Type B pancreatic cell (in vitro differentiated cells): Measurements from ENCODE around the gene GABRA5. TPM values are rescaled to one million over a fixed set of nuclear protein-coding genes. Genes with fewer than 3 reads are reported as not detected.
A peak's percentile ranks its signal among the peaks of the same experiment; 100 is the strongest.

ENCODE experiments used
- DNase-seq: peaks from one replicate; pipeline ENCODE4 v3.0.0; 2021; ENCODE audit warnings: mixed read lengths; ENCODE audit not compliant: unreplicated experiment; ENCODE audit errors: extremely low spot score
- H3K27ac Mint-ChIP-seq: 2 replicates; pipeline ENCODE4 v1.8.0; 2021; ENCODE audit warnings: mild to moderate bottlenecking, mixed read lengths
- H3K27me3 Mint-ChIP-seq: 2 replicates; pipeline ENCODE4 v1.8.0; 2021; ENCODE audit warnings: mixed read lengths
- H3K36me3 Mint-ChIP-seq: 2 replicates; pipeline ENCODE4 v1.8.0; 2021; ENCODE audit warnings: mixed read lengths
- H3K4me1 Mint-ChIP-seq: one replicate; pipeline ENCODE4 v1.8.0; 2021; ENCODE audit warnings: mixed read lengths; ENCODE audit not compliant: unreplicated experiment
- H3K4me3 Mint-ChIP-seq: 2 replicates; pipeline ENCODE4 v1.8.0; 2021; ENCODE audit warnings: mild to moderate bottlenecking, mixed read lengths
- H3K9me3 Mint-ChIP-seq: 2 replicates; pipeline ENCODE4 v1.8.0; 2021; ENCODE audit warnings: mixed read lengths
- total RNA-seq: library from RNA; stranded (reverse); gene quantifications from 2 replicates; pipeline ENCODE4 v1.2.1, GENCODE V29; 2021; ENCODE audit warnings: low replicate concordance
- TF ChIP-seq, protein P1 (sequence below): fragments of 200-600 bp; sonication (generic); conservative IDR thresholded peaks from 2 replicates; pipeline ENCODE4 v1.5.0; 2021; ENCODE audit warnings: antibody characterized with exemption, mild to moderate bottlenecking

GABRA5 gene
- total RNA-seq, 1 donor from 2014 or later, result 3.1 TPM

DNA sequence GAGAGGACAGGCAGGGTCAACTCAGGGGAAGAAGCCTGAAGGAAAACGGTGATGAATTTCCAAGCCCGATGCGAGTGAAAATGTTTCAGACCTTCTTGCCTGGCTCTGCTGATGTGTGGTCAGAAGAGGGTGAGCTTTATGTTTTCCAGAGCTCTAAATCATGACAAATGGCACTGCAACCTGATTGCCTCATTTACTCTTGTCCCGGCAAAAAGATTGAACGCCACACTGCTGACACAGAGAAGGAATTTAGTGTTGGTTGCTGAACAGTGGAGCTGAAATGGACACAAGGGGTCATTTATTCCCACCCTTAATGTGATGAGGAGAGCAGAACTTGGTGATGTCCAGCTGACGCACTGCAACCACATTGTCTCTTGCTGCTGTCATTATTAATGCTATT, 68.0 kb downstream of the GABRA5 start:
- no peak overlapping the region for H3K4me3 Mint-ChIP-seq
- H3K27ac Mint-ChIP-seq, result no peak overlapping the region
- no peaks in the 10 kb centered on the region for H3K4me1 Mint-ChIP-seq
- no peak for DNase-seq
- H3K27me3 Mint-ChIP-seq, result peaks cover 6% of the 10 kb centered on the region
- H3K36me3 Mint-ChIP-seq, result no peaks in the 10 kb centered on the region
- H3K9me3 Mint-ChIP-seq, result peaks cover 5% of the 10 kb centered on the region
- TF ChIP-seq, protein P1, sequence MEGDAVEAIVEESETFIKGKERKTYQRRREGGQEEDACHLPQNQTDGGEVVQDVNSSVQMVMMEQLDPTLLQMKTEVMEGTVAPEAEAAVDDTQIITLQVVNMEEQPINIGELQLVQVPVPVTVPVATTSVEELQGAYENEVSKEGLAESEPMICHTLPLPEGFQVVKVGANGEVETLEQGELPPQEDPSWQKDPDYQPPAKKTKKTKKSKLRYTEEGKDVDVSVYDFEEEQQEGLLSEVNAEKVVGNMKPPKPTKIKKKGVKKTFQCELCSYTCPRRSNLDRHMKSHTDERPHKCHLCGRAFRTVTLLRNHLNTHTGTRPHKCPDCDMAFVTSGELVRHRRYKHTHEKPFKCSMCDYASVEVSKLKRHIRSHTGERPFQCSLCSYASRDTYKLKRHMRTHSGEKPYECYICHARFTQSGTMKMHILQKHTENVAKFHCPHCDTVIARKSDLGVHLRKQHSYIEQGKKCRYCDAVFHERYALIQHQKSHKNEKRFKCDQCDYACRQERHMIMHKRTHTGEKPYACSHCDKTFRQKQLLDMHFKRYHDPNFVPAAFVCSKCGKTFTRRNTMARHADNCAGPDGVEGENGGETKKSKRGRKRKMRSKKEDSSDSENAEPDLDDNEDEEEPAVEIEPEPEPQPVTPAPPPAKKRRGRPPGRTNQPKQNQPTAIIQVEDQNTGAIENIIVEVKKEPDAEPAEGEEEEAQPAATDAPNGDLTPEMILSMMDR, result no peak

DNA sequence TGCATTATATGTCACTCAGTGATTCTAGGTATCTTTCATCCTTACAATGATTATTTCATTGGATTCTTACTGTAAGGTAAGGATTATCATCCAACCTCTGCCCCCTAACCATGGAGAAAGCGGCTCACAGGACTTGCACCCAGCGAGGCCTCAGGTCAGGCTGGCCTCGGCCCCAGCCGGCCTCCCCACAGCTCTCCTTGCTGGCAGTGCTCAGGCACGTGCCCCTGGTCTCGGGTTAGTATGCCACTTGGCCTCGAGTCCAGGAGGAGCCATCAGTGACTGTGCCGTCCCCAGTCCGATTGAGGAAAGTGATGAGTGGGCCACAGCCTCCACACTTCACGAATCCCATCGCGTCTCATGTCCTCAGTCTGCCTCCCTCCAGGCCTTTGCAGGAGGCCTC, 68.5 kb downstream of the GABRA5 start:
- Mint-ChIP-seq H3K36me3 (no peaks in the 10 kb centered on the region), H3K9me3 (peaks cover 5% of the 10 kb centered on the region), H3K27ac (peak overlapping the region; percentile 15), H3K4me1 (no peaks in the 10 kb centered on the region), H3K4me3 (no peak overlapping the region), H3K27me3 (peaks cover 6% of the 10 kb centered on the region)
- TF ChIP-seq, protein P1, result no peak
- no peak for DNase-seq

GRCh38 chr15:26936502-26936901, 69.6 kb downstream of the GABRA5 start:
- H3K4me1 Mint-ChIP-seq, result no peaks in the 10 kb centered on the region
- H3K4me3 Mint-ChIP-seq, result no peak overlapping the region
- no peaks in the 10 kb centered on the region for H3K36me3 Mint-ChIP-seq
- TF ChIP-seq, protein P1, result no peak
- peaks cover 6% of the 10 kb centered on the region for H3K27me3 Mint-ChIP-seq
- no peak for DNase-seq
- H3K9me3 Mint-ChIP-seq, result peaks cover 5% of the 10 kb centered on the region
- H3K27ac Mint-ChIP-seq, result no peak overlapping the region

GRCh38 chr15:26937134-26937533, 70.3 kb downstream of the GABRA5 start:
- Mint-ChIP-seq H3K4me1 (no peaks in the 10 kb centered on the region), H3K4me3 (no peak overlapping the region), H3K9me3 (peaks cover 5% of the 10 kb centered on the region), H3K27me3 (peaks cover 6% of the 10 kb centered on the region), H3K27ac (no peak overlapping the region), H3K36me3 (no peaks in the 10 kb centered on the region)
- TF ChIP-seq, protein P1, result no peak
- DNase-seq, result no peak

- TF ChIP-seq, protein P1, result no peak
- H3K4me3 Mint-ChIP-seq, result no peak overlapping the region
- no peak overlapping the region for H3K27ac Mint-ChIP-seq
- peaks cover 11% of the 10 kb centered on the region for H3K4me1 Mint-ChIP-seq
- H3K9me3 Mint-ChIP-seq, result peaks cover 5% of the 10 kb centered on the region
- peaks cover 3% of the 10 kb centered on the region for H3K27me3 Mint-ChIP-seq
- no peaks in the 10 kb centered on the region for H3K36me3 Mint-ChIP-seq
- no peak for DNase-seq
These were observed 72.5 kb downstream of the GABRA5 start for GRCh38 chr15:26939398-26939797.

DNA sequence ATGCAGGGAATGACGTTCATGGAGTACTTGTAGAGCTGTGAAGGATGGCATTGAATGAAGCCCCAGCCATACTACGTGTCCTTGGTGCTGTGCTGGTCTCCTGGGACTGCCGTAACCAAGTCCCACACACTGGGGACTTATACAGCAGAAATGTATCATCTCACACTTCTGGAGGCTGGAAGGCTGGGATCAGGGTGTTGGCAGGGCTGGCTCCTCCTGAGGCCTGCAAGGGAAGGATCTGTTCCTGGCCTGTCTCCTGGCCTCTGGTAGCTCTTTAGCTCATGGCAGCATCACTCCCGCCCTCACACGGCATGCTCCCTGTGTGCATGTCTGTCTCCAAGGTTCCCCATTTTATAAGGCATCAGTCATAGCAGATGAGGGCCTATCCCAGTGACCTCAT, 74.6 kb downstream of the GABRA5 start:
- TF ChIP-seq, protein P1, result no peak
- Mint-ChIP-seq H3K4me1 (peaks cover 16% of the 10 kb centered on the region), H3K27me3 (peaks cover 4% of the 10 kb centered on the region), H3K9me3 (no peaks in the 10 kb centered on the region), H3K27ac (no peak overlapping the region), H3K4me3 (no peak overlapping the region), H3K36me3 (no peaks in the 10 kb centered on the region)
- DNase-seq, result no peak
